Tibial nerve (tissue), 4 donors: ENCODE results near the gene COL4A2.

Experiments used
- EP300 ChIP-seq, 2 donors: sonication (generic); formaldehyde crosslinking; IDR thresholded peaks; one replicate each; pipeline ENCODE4 v1.6.1; 2017; ENCODE audit warnings: antibody characterized with exemption in 2 of 2, mild to moderate bottlenecking in 1 of 2
- POLR2A ChIP-seq, 2 donors: fragments of 450-650 bp; IDR thresholded peaks; one replicate each; pipeline ENCODE4 v1.6.1; 2017; ENCODE audit warnings: antibody characterized with exemption in 2 of 2, mild to moderate bottlenecking in 2 of 2, moderate library complexity in 2 of 2
- TF ChIP-seq, protein P1 (sequence below), 5 experiments: fragments of 200-600 bp in 3 of 5; fragments of 450-650 bp in 2 of 5; sonication (generic) in 3 of 5; IDR thresholded peaks; one replicate each; pipeline ENCODE4 v1.5.1; 2016 to 2019; ENCODE audit warnings: antibody characterized with exemption in 5 of 5, mild to moderate bottlenecking in 3 of 5, moderate library complexity in 2 of 5

DNA sequence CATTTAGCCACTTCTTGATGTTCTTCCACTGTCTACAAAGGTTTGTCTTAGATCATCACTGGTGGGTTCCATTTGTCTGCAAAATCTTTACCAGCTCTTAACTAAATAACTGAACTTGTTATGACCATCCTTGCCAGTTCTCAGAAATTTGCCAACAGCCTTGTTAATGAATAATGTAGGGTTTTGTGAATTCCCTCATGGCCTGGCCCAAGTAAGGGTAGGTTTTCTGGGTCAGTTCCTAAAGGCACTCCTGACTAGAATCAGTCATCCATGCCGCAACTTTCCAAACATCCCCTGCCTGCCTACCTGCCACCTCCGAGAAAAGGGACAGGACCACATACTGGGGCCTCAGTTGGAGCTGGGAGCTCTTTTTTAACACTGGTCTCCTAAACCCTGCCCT is 4.1 kb upstream of the COL4A2 start:
- TF ChIP-seq, protein P1, sequence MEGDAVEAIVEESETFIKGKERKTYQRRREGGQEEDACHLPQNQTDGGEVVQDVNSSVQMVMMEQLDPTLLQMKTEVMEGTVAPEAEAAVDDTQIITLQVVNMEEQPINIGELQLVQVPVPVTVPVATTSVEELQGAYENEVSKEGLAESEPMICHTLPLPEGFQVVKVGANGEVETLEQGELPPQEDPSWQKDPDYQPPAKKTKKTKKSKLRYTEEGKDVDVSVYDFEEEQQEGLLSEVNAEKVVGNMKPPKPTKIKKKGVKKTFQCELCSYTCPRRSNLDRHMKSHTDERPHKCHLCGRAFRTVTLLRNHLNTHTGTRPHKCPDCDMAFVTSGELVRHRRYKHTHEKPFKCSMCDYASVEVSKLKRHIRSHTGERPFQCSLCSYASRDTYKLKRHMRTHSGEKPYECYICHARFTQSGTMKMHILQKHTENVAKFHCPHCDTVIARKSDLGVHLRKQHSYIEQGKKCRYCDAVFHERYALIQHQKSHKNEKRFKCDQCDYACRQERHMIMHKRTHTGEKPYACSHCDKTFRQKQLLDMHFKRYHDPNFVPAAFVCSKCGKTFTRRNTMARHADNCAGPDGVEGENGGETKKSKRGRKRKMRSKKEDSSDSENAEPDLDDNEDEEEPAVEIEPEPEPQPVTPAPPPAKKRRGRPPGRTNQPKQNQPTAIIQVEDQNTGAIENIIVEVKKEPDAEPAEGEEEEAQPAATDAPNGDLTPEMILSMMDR (IDR thresholded peaks at IDR 0.05): no peak
- TF ChIP-seq POLR2A (IDR thresholded peaks at IDR 0.05) (no peak), EP300 (IDR thresholded peaks at IDR 0.05) (no peak)
